WTC11 (cell line): Measurements from ENCODE around the gene ZNF530. TPM values are rescaled to one million over a fixed set of nuclear protein-coding genes. Genes with fewer than 3 reads are reported as not detected.

ENCODE experiments used
- AR ChIP-seq: fragments of 250-450 bp; sonication (Bioruptor Pico); IDR thresholded peaks from 2 replicates; pipeline ENCODE4 v1.9.0; 2021; ENCODE audit warnings: mild to moderate bottlenecking
- ARID4B ChIP-seq: sonication (generic); formaldehyde crosslinking; IDR thresholded peaks from 2 replicates; pipeline ENCODE4 v1.8.0; 2023; ENCODE audit warnings: missing genetic modification reagents, mild to moderate bottlenecking, borderline replicate concordance
- CDX4 ChIP-seq: fragments of 250-450 bp; sonication (Bioruptor Pico); IDR thresholded peaks from 2 replicates; pipeline ENCODE4 v1.9.0; 2021; ENCODE audit warnings: moderate library complexity, mild to moderate bottlenecking, inconsistent platforms, borderline replicate concordance
- GABPB1 ChIP-seq: sonication (generic); formaldehyde crosslinking; IDR thresholded peaks from 2 replicates; pipeline ENCODE4 v1.8.1; 2023; ENCODE audit warnings: mild to moderate bottlenecking, missing genetic modification reagents
- GRHL2 ChIP-seq: fragments of 250-450 bp; sonication (Bioruptor Pico); IDR thresholded peaks from 2 replicates; pipeline ENCODE4 v1.8.0; 2022; ENCODE audit warnings: mild to moderate bottlenecking, moderate library complexity; ENCODE audit not compliant: insufficient replicate concordance, severe bottlenecking
- HMGXB4 ChIP-seq: sonication (generic); formaldehyde crosslinking; IDR thresholded peaks from 2 replicates; pipeline ENCODE4 v1.8.1; 2023; ENCODE audit warnings: mild to moderate bottlenecking, moderate library complexity, missing genetic modification reagents
- JUN ChIP-seq: sonication (generic); formaldehyde crosslinking; IDR thresholded peaks from 2 replicates; pipeline ENCODE4 v1.8.0; 2023; ENCODE audit warnings: mild to moderate bottlenecking, missing genetic modification reagents
- MAX ChIP-seq: sonication (generic); formaldehyde crosslinking; IDR thresholded peaks from 2 replicates; pipeline ENCODE4 v1.8.0; 2022; ENCODE audit warnings: mild to moderate bottlenecking, missing genetic modification reagents
- MLX ChIP-seq: sonication (generic); formaldehyde crosslinking; IDR thresholded peaks from 2 replicates; pipeline ENCODE4 v1.8.1; 2023; ENCODE audit warnings: mild to moderate bottlenecking, missing genetic modification reagents, moderate library complexity
- MYBL2 ChIP-seq: sonication (generic); formaldehyde crosslinking; IDR thresholded peaks from 2 replicates; pipeline ENCODE4 v1.8.1; 2023; ENCODE audit warnings: mild to moderate bottlenecking, moderate library complexity, missing genetic modification reagents
- NR2C2 ChIP-seq: sonication (generic); formaldehyde crosslinking; IDR thresholded peaks from 2 replicates; pipeline ENCODE4 v1.8.0; 2022; ENCODE audit warnings: mild to moderate bottlenecking, missing genetic modification reagents
- PRDM15 ChIP-seq: sonication (generic); formaldehyde crosslinking; IDR thresholded peaks from 2 replicates; pipeline ENCODE4 v1.8.0; 2022; ENCODE audit warnings: missing genetic modification reagents
- STAT6 ChIP-seq: sonication (generic); formaldehyde crosslinking; conservative IDR thresholded peaks from 2 replicates; pipeline ENCODE4 v1.8.1; 2023; ENCODE audit warnings: mild to moderate bottlenecking, low read depth, missing genetic modification reagents, moderate library complexity
- TEAD1 ChIP-seq: sonication (generic); formaldehyde crosslinking; IDR thresholded peaks from 2 replicates; pipeline ENCODE4 v1.8.0; 2022; ENCODE audit warnings: mild to moderate bottlenecking, missing genetic modification reagents
- ZNF121 ChIP-seq: sonication (generic); formaldehyde crosslinking; IDR thresholded peaks from 2 replicates; pipeline ENCODE4 v1.8.0; 2023; ENCODE audit warnings: missing genetic modification reagents
- ZNF317 ChIP-seq: sonication (generic); formaldehyde crosslinking; IDR thresholded peaks from 2 replicates; pipeline ENCODE4 v1.8.1; 2023; ENCODE audit warnings: low read depth, mild to moderate bottlenecking, moderate library complexity, missing genetic modification reagents, borderline replicate concordance
- ZNF416 ChIP-seq: fragments of 250-450 bp; sonication (Bioruptor Pico); IDR thresholded peaks from 2 replicates; pipeline ENCODE4 v1.9.0; 2021; ENCODE audit warnings: mild to moderate bottlenecking, inconsistent platforms
- ZNF423 ChIP-seq: fragments of 250-450 bp; sonication (Bioruptor Pico); IDR thresholded peaks from 2 replicates; pipeline ENCODE4 v2.1.2; 2022; ENCODE audit warnings: mild to moderate bottlenecking, moderate library complexity
- total RNA-seq: library from RNA; stranded (reverse); gene quantifications from 3 replicates; pipeline ENCODE4 v1.2.3, GENCODE V29; 2021

ZNF530 gene
- total RNA-seq, 1 experiment from 2014 or later = 11.2 TPM

GRCh38 chr19:57583521-57584416 is 15.9 kb upstream of the ZNF530 start, which contains the start of gene ZIK1 (continued):
- TF ChIP-seq STAT6 = no peak
- TF ChIP-seq ZNF121 (CRISPR knock-in tag) = peak; percentile 90
- TF ChIP-seq ZNF423 (CRISPR knock-in tag) = no peak
- peak; percentile 79 for TF ChIP-seq PRDM15
- peak; percentile 99 for TF ChIP-seq ARID4B (CRISPR knock-in tag)
- no peak for TF ChIP-seq GRHL2 (CRISPR knock-in tag)
- peak; percentile 93 for TF ChIP-seq MYBL2 (CRISPR knock-in tag)
- TF ChIP-seq GABPB1 (CRISPR knock-in tag) = peak; percentile 48; the same call in 1 of the 2 replicates
- TF ChIP-seq HMGXB4 (CRISPR knock-in tag) = peak; percentile 84; the same call in 1 of the 2 replicates
- no peak for TF ChIP-seq AR (CRISPR knock-in tag)
- TF ChIP-seq NR2C2 (CRISPR knock-in tag) = peak; percentile 86; the same call in 1 of the 2 replicates
- no peak for TF ChIP-seq CDX4 (CRISPR knock-in tag)
- peak; percentile 96; the same call in 1 of the 2 replicates for TF ChIP-seq JUN (CRISPR knock-in tag)
- TF ChIP-seq ZNF416 (CRISPR knock-in tag) = no peak
- TF ChIP-seq ZNF317 (CRISPR knock-in tag) = peak; percentile 75; the same call in 1 of the 2 replicates
- TF ChIP-seq MLX (CRISPR knock-in tag) = peak; percentile 80; the same call in 1 of the 2 replicates
- peak; percentile 94 for TF ChIP-seq TEAD1 (CRISPR knock-in tag)
- TF ChIP-seq MAX (CRISPR knock-in tag) = peak; percentile 100
